Urothelium cell line (cell line): Measurements from ENCODE around the gene LY6G5C.

ENCODE experiments used
- DNase-seq: peaks from one replicate; pipeline ENCODE4 v3.0.0; 2011; ENCODE audit warnings: low spot score, mixed read lengths
- FAIRE-seq: peaks from 2 replicates; lab custom pipeline; 2011; peaks lifted over from hg19 to GRCh38; lab: Jason Lieb, UNC

Gene LY6G5C

GRCh38 chr6:31643818-31644454 lies 36.9 kb downstream of the LY6G5C start:
- FAIRE-seq (no peak), DNase-seq (no peak)

- DNase-seq (no peak), FAIRE-seq (no peak)
These were observed 37.9 kb downstream of the LY6G5C start for GRCh38 chr6:31642798-31643570.

GRCh38 chr6:31641370-31641769 lies 39.5 kb downstream of the LY6G5C start:
- FAIRE-seq (no peak), DNase-seq (no peak)

GRCh38 chr6:31640612-31641011 lies 40.3 kb downstream of the LY6G5C start:
- FAIRE-seq (no peak), DNase-seq (no peak)

- DNase-seq, result no peak
- FAIRE-seq, result no peak
These were observed 41.4 kb downstream of the LY6G5C start for GRCh38 chr6:31639449-31639861.

GRCh38 chr6:31639043-31639442 lies 41.8 kb downstream of the LY6G5C start:
- no peak for DNase-seq
- no peak for FAIRE-seq

GRCh38 chr6:31636698-31637596 lies 43.9 kb downstream of the LY6G5C start:
- no peak for DNase-seq
- FAIRE-seq, result no peak

GRCh38 chr6:31634969-31635575 lies 45.8 kb downstream of the LY6G5C start:
- no peak for DNase-seq

GRCh38 chr6:31634131-31634530 lies 46.7 kb downstream of the LY6G5C start:
- no peak for DNase-seq
- FAIRE-seq, result no peak

More at GRCh38 chr6:31634969-31635575, 45.8 kb downstream of the LY6G5C start:
- FAIRE-seq, result no peak

GRCh38 chr6:31633447-31633846 lies 47.4 kb downstream of the LY6G5C start:
- no peak for DNase-seq
- no peak for FAIRE-seq

GRCh38 chr6:31632279-31632946 lies 48.5 kb downstream of the LY6G5C start:
- DNase-seq (no peak), FAIRE-seq (no peak)

GRCh38 chr6:31631681-31632278 lies 49.1 kb downstream of the LY6G5C start:
- FAIRE-seq (no peak), DNase-seq (no peak)

- DNase-seq (no peak), FAIRE-seq (no peak)
These were observed 49.7 kb downstream of the LY6G5C start for GRCh38 chr6:31631209-31631608.

GRCh38 chr6:31630177-31630934 lies 50.5 kb downstream of the LY6G5C start:
- FAIRE-seq (no peak), DNase-seq (no peak)

GRCh38 chr6:31629014-31629413 lies 51.9 kb downstream of the LY6G5C start:
- DNase-seq (no peak), FAIRE-seq (no peak)

GRCh38 chr6:31627690-31628287 lies 53.1 kb downstream of the LY6G5C start:
- DNase-seq (no peak), FAIRE-seq (no peak)

GRCh38 chr6:31626952-31627351 lies 53.9 kb downstream of the LY6G5C start:
- DNase-seq, result no peak
- FAIRE-seq, result no peak
